Endodermal cell (in vitro differentiated cells): Measurements from ENCODE around the gene POLE. TPM values are rescaled to one million over a fixed set of nuclear protein-coding genes. Genes with fewer than 3 reads are reported as not detected.

Source experiments
- DNase-seq: peaks from one replicate; pipeline ENCODE4 v3.0.0-alpha.2; 2017
- H3K27ac ChIP-seq: 2 replicates; pipeline ENCODE4 v1.5.1; 2013; ENCODE audit warnings: mild to moderate bottlenecking, low read depth, low read length, moderate library complexity
- H3K27me3 ChIP-seq: 2 replicates; pipeline ENCODE4 v1.6.1; 2013; ENCODE audit warnings: mild to moderate bottlenecking, low read length, moderate library complexity; ENCODE audit not compliant: insufficient read depth, control insufficient read depth, poor library complexity, severe bottlenecking
- H3K36me3 ChIP-seq: 2 replicates; pipeline ENCODE4 v1.7.0; 2013; ENCODE audit warnings: mild to moderate bottlenecking, low read length, moderate library complexity; ENCODE audit not compliant: control insufficient read depth, insufficient read depth
- H3K4me1 ChIP-seq: one replicate; pipeline ENCODE4 v1.7.0; 2013; ENCODE audit warnings: low read length; ENCODE audit not compliant: control insufficient read depth, insufficient read depth
- H3K4me3 ChIP-seq: 2 replicates; pipeline ENCODE4 v1.5.1; 2013; ENCODE audit warnings: mild to moderate bottlenecking, low read length, moderate library complexity
- H3K9ac ChIP-seq: 2 replicates; pipeline ENCODE4 v1.6.1; 2013; ENCODE audit warnings: mild to moderate bottlenecking, low read length, moderate library complexity; ENCODE audit not compliant: poor library complexity, severe bottlenecking; ENCODE audit errors: extremely low read depth
- H3K9me3 ChIP-seq: 2 replicates; pipeline ENCODE4 v1.6.1; 2013; ENCODE audit warnings: mild to moderate bottlenecking, low read length, moderate library complexity; ENCODE audit not compliant: control insufficient read depth
- H3K27ac Mint-ChIP-seq: 2 replicates; pipeline ENCODE4 v1.8.0; 2020; ENCODE audit warnings: mixed read lengths
- H3K27me3 Mint-ChIP-seq: 2 replicates; pipeline ENCODE4 v1.8.0; 2021; ENCODE audit warnings: mild to moderate bottlenecking, mixed read lengths; ENCODE audit not compliant: insufficient read depth
- H3K36me3 Mint-ChIP-seq: 2 replicates; pipeline ENCODE4 v1.8.0; 2020; ENCODE audit warnings: low read depth, mixed read lengths
- H3K4me1 Mint-ChIP-seq: 2 replicates; pipeline ENCODE4 v1.8.0; 2020; ENCODE audit warnings: mixed read lengths
- H3K4me3 Mint-ChIP-seq: 2 replicates; pipeline ENCODE4 v1.8.0; 2020; ENCODE audit warnings: mild to moderate bottlenecking, moderate library complexity, mixed read lengths
- H3K9me3 Mint-ChIP-seq: 2 replicates; pipeline ENCODE4 v1.8.0; 2020; ENCODE audit warnings: mild to moderate bottlenecking, mixed read lengths
- WGBS, 2 experiments: methylation state at CpG; one replicate each; pipeline versions ENCODE4 v1.1.5 to v1.1.7; 2013; ENCODE audit warnings: missing lambda C conversion rate in 2 of 2, mixed read lengths in 1 of 2; ENCODE audit not compliant: insufficient coverage in 1 of 2, insufficient read length in 1 of 2; 5-methylcytosine and 5-hydroxymethylcytosine counted together
- total RNA-seq, 2 donors: library from RNA; stranded (reverse); fragmentation: NEBNext Ultra II Directional in 1 of 2; extraction: Animal tissue kit (Norgen Biotek cat#: 25700) in 1 of 2; gene quantifications; 2 replicates in 1 of 2; 3 replicates in 1 of 2; pipeline ENCODE4 v1.2.1, GENCODE V29; 2021
- TF ChIP-seq, protein P1 (sequence below): fragments of 200-600 bp; sonication (generic); conservative IDR thresholded peaks from 2 replicates; pipeline ENCODE4 v1.5.0; 2021; ENCODE audit warnings: antibody characterized with exemption, mild to moderate bottlenecking

POLE gene
- total RNA-seq, 2 donors from 2014 or later: 165 to 212 TPM

- Histone ChIP-seq H3K27ac (no peak overlapping the region), H3K36me3 (no peaks in the 10 kb centered on the region), H3K4me3 (no peak overlapping the region), H3K9ac (no peak overlapping the region), H3K4me1 (no peaks in the 10 kb centered on the region), H3K27me3 (peaks cover 91% of the 10 kb centered on the region), H3K9me3 (no peaks in the 10 kb centered on the region)
- Mint-ChIP-seq H3K4me3 (no peak overlapping the region), H3K27me3 (peaks cover 82% of the 10 kb centered on the region), H3K27ac (no peak overlapping the region), H3K4me1 (peaks cover 3% of the 10 kb centered on the region), H3K36me3 (peaks cover 12% of the 10 kb centered on the region), H3K9me3 (no peaks in the 10 kb centered on the region)
- 80 to 86% methylated on average over 13 to 24 of the region's 24 CpGs for WGBS, 2 experiments
- TF ChIP-seq, protein P1, sequence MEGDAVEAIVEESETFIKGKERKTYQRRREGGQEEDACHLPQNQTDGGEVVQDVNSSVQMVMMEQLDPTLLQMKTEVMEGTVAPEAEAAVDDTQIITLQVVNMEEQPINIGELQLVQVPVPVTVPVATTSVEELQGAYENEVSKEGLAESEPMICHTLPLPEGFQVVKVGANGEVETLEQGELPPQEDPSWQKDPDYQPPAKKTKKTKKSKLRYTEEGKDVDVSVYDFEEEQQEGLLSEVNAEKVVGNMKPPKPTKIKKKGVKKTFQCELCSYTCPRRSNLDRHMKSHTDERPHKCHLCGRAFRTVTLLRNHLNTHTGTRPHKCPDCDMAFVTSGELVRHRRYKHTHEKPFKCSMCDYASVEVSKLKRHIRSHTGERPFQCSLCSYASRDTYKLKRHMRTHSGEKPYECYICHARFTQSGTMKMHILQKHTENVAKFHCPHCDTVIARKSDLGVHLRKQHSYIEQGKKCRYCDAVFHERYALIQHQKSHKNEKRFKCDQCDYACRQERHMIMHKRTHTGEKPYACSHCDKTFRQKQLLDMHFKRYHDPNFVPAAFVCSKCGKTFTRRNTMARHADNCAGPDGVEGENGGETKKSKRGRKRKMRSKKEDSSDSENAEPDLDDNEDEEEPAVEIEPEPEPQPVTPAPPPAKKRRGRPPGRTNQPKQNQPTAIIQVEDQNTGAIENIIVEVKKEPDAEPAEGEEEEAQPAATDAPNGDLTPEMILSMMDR: no peak
- no peak for DNase-seq
Observed at GRCh38 chr12:132585177-132585576, 102.0 kb downstream of the POLE start.

DNA sequence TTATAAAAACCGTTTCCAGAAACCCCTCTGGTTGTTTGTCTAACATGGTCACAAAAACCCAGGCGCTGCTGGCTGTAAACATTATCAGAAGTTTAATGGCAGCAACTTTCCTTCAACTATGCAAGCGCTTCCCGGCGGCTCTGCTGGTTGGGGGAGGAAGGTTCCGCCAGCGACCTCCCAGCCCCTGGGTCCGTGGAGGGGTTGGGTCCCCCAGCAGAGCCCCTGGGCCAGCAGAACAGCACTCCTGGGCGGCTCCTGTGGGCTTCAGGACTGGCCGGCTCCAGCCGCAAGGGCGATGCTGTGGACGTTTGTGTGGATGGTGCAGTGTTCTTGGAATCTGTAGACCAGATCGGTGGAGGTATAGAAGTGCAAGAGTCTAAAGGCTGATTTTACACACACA lies 102.7 kb downstream of the POLE start:
- TF ChIP-seq, protein P1: no peak
- no peak overlapping the region for H3K9ac ChIP-seq
- no peaks in the 10 kb centered on the region for H3K9me3 ChIP-seq
- peaks cover 83% of the 10 kb centered on the region for H3K27me3 ChIP-seq
- no peaks in the 10 kb centered on the region for H3K4me1 ChIP-seq
- Mint-ChIP-seq H3K4me3 (no peak overlapping the region), H3K9me3 (no peaks in the 10 kb centered on the region), H3K36me3 (peaks cover 16% of the 10 kb centered on the region), H3K27me3 (peaks cover 77% of the 10 kb centered on the region), H3K27ac (no peak overlapping the region), H3K4me1 (peaks cover 3% of the 10 kb centered on the region)
- 62% methylated on average over 13 of the region's 14 CpGs; no CpG with 5 or more reads in 1 of the 2 experiments for WGBS, 2 experiments
- DNase-seq: no peak
- no peak overlapping the region for H3K27ac ChIP-seq
- H3K36me3 ChIP-seq: no peaks in the 10 kb centered on the region
- no peak overlapping the region for H3K4me3 ChIP-seq

- DNase-seq: peak; percentile 88
- Mint-ChIP-seq H3K9me3 (no peaks in the 10 kb centered on the region), H3K4me3 (peak overlapping the region; percentile 37), H3K27me3 (peaks cover 70% of the 10 kb centered on the region), H3K27ac (no peak overlapping the region), H3K4me1 (peaks cover 3% of the 10 kb centered on the region), H3K36me3 (peaks cover 22% of the 10 kb centered on the region)
- no peak overlapping the region for H3K27ac ChIP-seq
- no peaks in the 10 kb centered on the region for H3K4me1 ChIP-seq
- H3K4me3 ChIP-seq: peak overlapping the region; percentile 38
- WGBS, 2 experiments: 5 to 7% methylated on average over 17 to 28 of the region's 29 CpGs
- H3K36me3 ChIP-seq: no peaks in the 10 kb centered on the region
- H3K27me3 ChIP-seq: peaks cover 76% of the 10 kb centered on the region
- no peaks in the 10 kb centered on the region for H3K9me3 ChIP-seq
- TF ChIP-seq, protein P1: no peak
- no peak overlapping the region for H3K9ac ChIP-seq
Observed at GRCh38 chr12:132583736-132584135, 103.4 kb downstream of the POLE start.
